Activated CD4-positive, CD25-positive, alpha-beta regulatory T cell treated with anti-CD3 and anti-CD28 coated beads, Interleukin-2, amount 50 U/mL, for 72 hours (primary cell): Measurements from ENCODE around the gene SLC18A2.

Source experiments
- DNase-seq: peaks from one replicate; pipeline ENCODE4 v3.0.0; 2021

SLC18A2 gene

DNA sequence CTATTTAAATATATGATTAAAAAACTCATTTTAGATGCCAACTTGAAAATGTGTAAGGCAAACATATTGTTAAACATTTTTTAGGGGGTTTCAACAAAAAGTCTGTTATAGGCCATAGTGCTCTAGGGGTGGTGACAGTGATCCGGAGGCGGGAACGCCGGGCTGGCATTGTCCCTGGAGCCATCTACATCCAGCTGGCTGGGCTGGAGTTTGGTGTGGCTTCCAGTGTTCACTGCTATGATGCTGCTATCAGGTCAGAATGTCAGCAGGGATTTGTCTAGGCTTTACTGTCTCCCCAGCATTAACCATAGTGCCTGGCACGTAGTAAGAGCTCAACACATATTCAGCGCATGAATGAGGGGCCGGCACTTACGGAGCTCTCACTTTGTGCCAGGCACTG, 1.9 kb upstream of the SLC18A2 start:
- DNase-seq = no peak

DNA sequence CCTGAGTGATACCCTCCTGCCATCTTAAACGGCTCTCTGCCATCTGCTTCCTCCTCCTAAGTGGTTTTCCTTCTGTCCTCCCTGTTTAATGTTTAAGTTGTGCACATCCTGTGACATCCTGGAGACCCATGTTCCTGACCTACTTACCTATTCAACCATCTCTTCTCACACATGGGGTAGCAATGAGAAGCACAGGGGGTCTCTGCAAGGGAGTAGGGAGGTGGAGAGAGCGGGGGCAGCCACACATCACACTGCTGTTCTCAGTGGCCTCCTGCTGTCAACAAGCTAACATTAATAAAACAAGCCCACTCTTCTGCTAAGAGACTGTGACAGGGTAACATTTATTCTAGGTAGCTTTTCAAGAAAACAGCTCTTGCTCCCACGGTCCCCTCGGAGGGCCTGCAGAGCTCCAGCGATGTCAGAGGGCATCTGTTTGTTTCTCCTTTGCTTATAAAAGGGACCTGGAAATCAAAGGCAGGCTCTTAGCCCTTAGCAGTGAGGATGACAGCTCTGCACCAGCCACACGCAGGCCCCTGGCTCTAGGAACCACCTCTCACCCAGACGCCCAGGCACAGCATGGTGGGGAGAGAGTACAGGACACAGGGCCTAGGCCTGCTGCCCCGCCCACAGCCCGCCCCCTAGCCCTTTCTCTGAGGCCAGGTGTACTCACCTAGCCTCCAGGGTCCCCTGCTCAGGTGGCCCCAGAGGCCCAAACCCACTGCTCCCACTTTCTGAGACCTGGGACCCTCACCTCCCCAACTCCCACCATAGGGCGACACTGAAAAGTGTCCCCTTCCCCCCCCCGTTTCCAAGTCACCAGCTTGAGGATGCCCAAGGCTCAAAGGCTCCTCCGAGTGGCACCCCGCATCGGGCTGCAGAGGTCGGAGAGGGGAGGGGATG, 943 bp upstream of the SLC18A2 start:
- DNase-seq = no peak

DNA sequence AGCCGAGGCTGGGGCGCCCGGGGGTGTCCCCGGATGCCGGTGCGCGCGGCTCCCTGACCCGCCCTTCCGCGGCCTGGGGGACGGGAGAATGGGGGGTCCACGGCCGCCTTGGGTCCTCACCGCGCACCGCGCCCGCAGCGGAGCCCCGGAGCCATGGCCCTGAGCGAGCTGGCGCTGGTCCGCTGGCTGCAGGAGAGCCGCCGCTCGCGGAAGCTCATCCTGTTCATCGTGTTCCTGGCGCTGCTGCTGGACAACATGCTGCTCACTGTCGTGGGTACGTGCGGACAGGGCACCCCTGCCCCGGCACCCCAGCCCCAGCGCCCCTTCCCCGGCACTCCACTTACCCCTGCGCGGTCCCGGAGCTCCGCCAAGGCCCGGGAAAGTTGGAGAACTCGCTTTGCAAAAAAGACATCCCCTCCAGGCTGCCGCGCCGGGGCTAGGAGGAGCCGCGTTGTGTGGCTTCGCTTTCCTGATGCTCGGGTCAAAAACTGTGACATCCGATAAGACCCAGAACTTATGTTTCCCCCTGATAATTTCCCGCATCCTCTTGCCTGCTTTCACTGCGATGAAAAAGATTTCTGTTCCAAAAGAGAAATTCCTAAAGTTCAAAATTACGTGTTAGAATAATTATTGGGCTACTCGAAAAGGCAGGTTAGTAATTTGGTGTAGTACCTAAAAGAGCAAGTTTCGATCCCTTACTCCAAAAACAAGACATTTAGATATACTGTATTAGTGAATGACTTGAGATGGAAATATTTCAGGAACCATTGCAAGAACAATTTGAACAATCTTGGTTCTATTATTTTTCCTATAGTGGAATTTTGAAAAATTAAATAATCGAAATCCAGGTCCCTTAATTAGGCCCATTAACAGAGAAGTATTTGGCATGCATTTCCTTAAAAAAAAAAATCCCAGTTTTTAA, 888 bp downstream of the SLC18A2 start:
- DNase-seq = no peak

DNA sequence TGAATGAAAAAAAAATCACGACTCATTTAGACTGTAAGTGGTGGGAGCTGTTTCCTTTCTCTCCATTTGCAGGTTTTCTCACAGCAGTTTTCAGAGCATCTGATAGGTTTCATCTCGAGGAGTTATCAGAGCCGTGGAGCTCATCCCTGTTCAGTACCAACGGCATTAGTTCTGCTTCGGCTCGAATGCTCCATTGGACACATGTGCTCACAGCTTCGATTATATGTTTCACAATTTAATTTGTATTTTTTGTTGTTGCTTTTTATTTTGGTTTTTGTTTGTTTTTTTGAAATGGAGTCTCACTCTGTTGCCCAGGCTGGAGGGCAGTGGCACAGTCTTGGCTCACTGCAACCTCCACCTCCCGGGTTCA, 1.5 kb downstream of the SLC18A2 start:
- DNase-seq = no peak

DNA sequence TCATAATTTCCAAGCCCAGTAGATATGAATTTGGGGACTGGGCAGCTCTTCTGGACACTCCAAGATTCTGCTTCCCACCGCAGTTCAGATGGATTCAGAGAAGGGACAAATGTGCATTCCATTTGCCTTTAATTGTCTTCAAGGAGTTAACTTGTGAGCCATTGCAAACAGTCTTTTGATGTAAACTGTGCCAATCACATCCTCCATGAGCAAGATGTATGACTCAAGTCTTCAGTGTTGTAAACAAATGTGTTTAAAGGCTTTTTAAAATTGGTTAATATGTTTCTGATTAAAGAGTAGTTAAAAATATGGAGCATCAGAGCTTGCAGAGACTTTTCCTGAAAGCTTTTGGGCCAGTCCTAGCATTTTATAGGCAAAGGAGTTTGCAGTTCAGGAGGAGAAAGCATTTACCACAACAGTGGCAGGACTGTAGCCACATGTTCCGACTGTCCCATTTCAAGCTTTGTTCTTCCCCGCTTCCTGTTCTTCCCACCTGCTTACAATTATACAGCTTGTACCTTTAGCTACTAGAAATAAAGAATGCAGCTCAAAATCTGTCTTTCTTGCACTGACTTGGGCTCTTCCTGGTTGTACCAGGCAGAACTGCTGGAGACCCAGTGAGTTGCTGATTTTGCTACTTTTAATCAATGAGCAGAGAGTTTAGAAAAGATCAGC, 6.2 kb downstream of the SLC18A2 start:
- no peak for DNase-seq

DNA sequence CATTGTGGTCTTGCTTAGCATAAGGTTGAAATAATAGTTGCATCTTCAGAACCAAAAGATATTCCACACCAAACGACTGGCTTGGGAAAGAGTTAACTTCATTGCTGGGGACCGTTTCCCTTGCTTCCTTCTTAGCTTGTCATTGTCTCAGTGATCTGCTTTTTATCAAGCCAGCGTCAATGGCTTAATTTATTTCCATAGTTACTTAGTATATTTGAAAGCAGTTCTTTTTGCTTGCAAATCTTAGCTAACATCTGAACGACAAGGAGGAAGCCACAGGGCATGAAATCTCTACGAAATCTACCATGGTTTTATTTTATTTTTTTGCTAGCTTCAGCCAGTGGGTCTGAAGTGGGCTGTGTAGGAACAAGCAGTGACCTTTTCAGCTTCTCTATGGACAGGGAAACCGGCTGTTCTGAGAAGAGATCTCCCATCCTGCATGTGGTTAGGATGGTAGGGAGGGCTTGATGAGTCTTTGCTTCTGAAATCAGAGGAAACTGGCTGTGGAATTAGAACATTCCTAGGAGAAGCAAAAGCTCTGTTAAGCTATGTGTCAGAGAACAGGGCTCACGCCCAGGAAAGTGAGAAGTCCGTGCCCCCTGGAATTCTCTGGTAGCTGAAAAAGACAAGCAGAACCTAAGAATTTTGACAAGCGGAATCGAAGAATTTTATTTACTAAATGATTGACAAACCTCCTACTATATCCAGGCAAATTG, 8.0 kb downstream of the SLC18A2 start:
- no peak for DNase-seq

DNA sequence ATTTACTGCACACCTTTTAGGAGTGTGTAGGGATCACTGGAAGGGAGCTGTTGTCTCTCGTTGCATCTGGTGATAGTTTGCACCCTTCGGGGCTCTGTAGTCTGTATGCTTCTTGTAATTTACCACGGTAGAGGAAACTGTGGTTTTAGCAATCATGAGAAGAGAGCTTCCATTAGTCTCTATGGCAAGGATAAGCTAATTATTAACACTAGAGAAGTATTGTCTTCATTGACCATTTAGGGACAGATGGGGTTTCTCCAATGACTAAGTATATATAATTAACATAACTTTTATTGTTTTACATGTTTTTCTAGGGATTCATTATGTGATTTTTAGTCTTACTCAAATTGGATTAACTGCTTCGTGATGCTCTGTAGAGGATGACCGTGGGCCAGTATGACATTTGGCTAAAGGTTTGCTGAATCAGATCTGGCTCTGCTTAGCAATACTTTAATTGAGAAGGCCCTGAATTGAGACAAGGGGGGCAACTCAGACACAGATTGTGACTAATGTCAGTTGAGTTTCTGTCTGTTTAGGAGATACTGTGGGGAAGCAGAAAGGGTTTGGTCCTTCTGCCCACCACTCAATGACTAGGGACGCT, 8.7 kb downstream of the SLC18A2 start:
- DNase-seq = no peak

DNA sequence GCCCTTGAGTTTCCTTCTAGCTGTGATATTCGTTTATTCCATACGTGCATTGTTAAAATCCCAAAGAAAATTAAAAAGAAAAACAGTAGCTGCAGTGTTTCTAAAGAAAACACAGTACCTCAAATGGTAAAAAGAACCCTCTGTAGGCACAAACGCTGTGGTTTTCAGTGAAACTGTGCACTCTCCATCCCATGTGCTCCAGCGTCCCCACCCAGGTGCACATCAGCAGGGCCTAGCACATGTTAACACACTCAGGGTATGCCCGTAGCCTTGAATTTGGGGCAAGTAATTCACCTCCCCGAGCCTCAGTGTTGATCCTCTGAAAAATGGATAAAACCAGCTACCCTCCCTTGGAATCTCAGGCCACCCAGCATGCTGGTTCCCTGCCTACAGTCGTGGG, 9.5 kb downstream of the SLC18A2 start:
- no peak for DNase-seq

DNA sequence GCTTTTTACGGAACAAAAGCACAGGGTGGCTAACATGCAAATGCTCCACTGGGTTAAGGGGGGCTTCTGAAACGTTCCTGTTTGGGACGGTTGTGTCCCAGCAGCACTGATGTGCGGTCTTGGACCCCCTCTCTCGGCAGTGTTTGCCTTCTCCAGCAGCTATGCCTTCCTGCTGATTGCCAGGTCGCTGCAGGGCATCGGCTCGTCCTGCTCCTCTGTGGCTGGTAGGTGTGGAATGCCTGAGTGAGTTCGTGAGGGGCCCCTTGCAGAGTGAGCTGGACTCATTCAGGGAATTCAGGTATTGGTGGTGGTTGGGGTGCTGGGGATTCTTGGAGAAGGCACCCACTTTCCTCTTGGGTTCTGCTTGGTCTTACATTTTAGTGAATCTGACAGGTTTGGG, 13.0 kb downstream of the SLC18A2 start:
- DNase-seq = no peak

DNA sequence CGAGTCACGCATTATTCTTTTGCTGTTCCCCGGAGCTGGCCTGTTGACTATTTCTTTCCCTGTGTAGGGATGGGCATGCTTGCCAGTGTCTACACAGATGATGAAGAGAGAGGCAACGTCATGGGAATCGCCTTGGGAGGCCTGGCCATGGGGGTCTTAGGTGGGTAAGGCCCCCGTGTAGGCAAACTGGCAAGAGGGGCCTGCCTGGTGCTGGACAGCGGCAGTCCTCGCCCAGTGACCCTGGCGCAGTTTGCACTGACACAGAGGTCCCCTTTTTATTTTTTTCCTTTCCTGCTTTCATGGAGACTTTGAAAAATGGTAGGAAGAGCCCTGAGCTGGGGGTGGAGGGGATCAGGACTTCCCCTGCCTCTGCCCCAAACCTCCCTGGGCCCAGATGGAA, 13.4 kb downstream of the SLC18A2 start:
- no peak for DNase-seq

DNA sequence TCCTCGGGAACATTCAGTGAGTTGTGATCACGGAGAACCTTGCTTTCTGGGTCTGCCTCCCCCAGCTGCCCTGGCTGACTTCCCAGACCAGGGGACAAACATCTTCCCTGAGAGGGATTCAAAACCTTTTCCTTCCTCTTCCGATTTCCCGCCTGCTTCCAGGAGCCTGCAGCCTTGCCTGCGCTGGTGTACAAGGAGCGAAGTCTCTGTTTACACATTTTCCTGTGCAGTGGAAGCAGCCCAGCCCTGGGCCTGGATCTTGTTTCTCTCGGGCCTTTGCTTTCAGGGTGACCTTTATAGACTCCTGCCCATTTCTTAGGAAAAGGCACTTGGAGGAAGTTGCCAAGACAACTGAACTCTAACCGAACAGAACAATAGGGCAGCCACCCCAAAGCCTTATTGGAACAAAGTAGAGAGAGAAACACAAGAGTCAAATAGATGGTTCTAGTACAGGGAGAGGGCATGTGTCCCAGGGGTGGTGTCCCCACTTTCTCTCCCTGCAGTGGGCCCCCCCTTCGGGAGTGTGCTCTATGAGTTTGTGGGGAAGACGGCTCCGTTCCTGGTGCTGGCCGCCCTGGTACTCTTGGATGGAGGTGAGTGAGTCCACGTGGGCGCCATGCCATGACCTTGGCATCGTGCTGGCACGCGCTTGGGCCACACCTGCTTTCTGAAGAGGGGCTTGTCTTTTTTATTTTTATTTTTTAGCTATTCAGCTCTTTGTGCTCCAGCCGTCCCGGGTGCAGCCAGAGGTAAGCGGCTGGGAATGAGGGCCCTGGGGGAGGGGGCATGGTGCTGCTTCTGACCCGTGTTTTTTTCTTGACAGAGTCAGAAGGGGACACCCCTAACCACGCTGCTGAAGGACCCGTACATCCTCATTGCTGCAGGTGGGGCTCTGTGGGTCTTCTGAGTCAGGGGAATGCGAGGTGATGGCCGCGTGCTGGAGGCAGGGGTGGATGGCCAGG, 14.1 kb downstream of the SLC18A2 start:
- no peak for DNase-seq

DNA sequence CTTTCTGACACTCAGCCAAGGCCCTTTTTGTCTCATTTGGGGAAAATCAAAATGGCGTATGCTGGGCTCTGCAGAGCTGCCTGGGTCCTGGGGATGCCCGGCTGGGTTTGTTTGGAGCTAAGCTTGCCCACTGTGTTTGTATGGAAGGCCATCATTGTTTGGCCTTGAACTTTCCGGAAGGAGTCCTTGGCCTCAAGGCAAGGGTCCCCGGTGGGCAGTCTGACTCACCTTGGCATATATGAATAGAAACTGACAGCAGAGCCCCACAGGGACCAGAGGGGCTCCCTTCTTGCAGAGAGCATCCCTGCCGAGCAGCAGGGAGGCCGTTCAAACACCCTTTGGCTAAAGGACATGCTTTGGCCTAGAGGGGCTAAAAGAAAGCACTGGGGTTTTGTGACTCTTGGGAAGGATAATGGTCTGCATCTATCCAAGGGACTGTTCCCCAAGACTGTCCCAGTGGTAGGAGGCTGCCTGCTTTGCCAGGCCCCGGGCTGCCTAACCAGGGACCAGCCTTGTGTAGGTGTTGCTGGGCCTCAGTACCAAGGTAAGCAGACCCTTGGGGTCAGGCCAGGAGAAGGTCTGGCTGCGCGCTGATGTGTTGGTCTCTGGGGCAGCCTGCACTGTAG, 15.0 kb downstream of the SLC18A2 start:
- no peak for DNase-seq

DNA sequence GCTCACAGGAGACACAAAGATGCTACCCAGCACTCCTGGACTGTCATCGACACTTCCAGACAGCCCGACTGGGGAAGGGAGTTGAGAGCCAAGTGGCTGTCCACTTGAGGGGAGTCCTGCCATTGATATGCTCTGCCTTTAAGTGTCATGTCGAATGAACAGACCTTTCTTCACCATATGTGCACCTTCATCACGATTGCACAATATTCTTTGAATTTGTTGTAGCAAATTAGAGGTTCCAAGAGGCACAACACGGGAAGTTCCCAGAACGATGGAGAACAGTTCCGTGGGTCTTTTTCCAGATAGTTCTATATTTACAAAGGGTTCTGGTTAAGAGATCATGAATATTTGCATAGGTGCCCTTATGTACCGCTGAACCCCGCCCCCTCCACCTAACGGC, 16.0 kb downstream of the SLC18A2 start:
- no peak for DNase-seq

DNA sequence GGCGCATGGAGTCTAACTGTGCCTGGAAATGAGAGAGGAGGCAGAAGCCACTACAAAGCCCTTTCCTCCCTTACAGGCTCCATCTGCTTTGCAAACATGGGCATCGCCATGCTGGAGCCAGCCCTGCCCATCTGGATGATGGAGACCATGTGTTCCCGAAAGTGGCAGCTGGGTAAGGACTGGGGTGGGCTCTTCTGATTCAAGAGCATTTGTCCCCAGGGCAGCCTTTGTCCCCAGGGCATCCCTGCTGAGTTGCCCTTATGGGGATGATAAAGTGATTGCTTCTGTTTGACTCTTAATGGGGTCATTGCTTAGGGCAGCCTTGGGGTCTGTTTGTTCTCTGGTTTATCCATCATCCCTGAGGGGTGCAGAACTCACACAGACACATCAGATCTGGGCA, 16.8 kb downstream of the SLC18A2 start:
- no peak for DNase-seq

DNA sequence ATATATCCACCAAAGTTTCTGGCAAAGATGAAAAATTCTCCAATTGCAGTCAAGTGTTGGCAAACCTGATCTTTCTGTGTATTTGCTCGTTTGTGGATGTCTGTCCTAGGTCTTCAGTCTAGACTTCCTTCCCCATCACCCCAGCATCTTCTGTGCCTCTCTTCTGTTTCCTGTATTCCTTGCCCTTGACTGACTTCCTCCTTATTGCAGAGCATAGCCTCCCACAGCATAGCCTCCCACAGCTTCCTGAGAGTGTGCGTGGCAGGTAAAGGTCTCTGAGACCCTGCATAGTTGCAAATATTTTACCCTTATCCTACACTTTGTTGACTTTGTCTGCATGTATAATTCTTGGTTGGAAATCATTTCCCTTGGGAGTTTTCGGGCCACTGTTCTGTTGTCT, 18.4 kb downstream of the SLC18A2 start:
- no peak for DNase-seq

DNA sequence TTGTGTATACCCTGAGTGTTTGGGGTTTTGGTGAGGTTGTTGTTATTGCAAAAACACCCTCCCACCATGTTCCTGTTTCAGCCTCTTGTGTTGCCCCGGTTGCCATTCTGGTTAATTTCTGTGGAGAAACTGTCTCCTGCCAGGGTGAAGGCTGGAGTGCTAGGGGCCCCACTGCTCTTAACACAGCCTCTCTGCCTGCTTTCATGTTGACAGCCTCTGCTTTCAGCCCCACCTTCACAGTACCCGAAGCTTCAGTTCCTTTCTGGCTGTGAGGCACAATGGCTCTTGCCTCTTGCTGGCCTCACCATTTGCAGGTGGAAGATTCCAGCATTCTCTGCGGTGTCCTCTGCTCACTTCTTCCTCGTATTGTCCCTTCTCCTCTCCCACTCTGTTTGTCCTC, 19.2 kb downstream of the SLC18A2 start:
- DNase-seq = no peak

DNA sequence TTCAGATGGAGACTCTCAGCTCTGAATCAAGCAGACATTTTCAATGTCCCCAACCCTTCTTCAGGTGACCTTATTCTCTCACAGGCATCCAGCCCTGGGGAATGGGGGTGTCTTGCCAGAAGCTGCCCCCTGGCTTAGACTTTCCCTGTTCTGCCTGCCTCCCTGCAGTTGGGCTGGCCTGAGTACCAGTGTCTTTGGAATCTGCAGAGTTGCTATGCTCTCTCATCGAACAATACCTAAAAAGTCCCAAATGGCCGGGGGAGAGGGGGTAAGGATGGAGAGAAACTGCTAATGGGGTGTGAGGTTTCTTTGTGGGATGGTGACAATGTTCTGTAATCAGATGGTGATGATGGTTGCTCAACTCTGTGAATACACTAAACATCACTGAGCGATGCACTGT, 20.6 kb downstream of the SLC18A2 start:
- DNase-seq = no peak

DNA sequence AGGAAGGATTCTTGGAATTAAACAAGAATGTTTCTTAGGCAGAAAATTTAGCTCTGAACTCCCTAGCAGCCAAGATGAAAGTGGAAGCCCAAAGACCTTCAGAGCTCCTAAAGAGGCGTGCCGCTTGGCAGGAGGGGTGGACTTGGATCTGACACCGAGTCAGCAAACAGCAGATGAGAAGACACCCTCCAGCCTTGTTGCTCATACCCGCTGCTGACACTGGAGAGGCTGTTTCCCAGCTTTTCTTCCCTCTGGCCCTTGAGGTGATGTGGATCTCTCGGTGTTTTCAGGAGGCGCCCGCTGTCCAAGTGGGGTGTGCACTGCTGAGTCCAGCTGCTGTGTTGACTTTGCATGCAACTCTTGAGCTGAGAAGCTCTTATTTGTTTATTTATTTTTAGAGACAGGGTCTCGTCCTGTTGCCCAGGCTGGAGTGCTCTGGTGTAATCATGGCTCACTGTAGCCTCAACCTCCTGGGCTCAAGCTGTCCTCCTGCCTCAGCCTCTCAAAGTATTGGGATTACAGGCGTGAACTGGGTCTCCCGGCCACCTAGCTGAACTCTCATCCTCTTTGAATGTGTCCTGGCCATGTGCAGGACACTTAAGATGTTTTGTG, 21.5 kb downstream of the SLC18A2 start:
- no peak for DNase-seq

DNA sequence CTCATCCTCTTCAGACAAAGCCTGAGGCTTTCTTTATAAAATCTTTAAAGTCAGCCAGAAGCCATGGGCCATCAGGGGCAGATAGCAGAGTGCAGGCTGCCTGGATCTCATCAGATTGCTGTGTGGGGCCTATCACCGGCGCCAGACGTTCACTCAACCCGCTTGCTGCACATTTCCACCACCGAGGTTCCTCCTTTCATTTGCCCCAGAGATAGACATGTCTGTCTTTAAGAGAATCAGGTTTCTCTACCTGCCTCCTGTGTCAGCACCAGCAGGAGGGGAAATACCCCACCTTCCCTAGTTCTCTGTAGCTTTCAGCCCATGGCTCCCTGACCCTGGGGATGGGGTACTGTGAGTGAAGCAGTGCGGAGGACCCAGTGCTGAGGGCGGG, 22.0 kb downstream of the SLC18A2 start:
- no peak for DNase-seq

DNA sequence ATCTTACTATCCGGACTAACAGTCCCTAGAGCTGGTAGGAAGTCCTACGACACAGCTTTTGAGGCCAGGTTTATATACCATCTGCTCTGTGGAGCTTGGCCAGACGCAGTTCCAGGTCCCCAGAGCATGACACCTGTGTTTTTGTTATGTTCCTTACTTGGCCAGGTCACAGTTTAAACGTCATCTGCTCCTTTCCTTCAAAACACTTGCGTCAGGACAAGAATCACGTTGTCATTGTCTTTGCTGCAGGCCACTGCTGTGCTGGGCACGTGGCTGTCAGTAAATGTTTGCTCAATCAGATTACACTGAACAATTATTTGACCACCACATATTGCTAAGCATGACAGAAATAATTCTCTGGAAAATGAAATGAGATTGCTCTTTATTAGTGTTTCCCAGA, 23.9 kb downstream of the SLC18A2 start:
- DNase-seq = no peak
